HepG2 (cell line): Measurements from ENCODE around the gene ZFAND3. TPM values are rescaled to one million over a fixed set of nuclear protein-coding genes. Genes with fewer than 3 reads are reported as not detected.

Source experiments
- ATAC-seq: fragments of 200-7000 bp; cut with Tn5 transposase; 3 replicates; pipeline ENCODE4 v1.9.1; 2020; ENCODE audit warnings: mild to moderate bottlenecking, moderate library complexity
- BruUV-seq: library from RNA; stranded (reverse); fragments of 400-500 nt; replicated peaks from 2 replicates; lab custom pipeline; 2021; lab: Mats Ljungman, UMichigan
- CTCF ChIA-PET: fragments of 300-600 bp; formaldehyde crosslinking; extraction: SDS; loops from one replicate; lab custom pipeline; 2021; ENCODE audit warnings: low total read pairs, inconsistent platforms, low intra/inter-chr PET ratio; lab: Yijun Ruan, JAX
- POLR2A ChIA-PET: fragments of 350-600 bp; sonication (Branson Sonifier 250); formaldehyde crosslinking; loops from one replicate; lab custom pipeline; 2020; ENCODE audit warnings: antibody characterized with exemption, inconsistent platforms; lab: Yijun Ruan, JAX
- DNase-seq: peaks from one replicate; pipeline ENCODE4 v3.0.0-alpha.2; 2015; ENCODE audit warnings: low spot score
- FAIRE-seq: peaks from 3 replicates; lab custom pipeline; 2011; peaks lifted over from hg19 to GRCh38; lab: Jason Lieb, UNC
- H2AFZ ChIP-seq: one replicate; pipeline ENCODE4 v1.6.1; 2011; ENCODE audit warnings: low read length, inconsistent platforms
- H3K27ac ChIP-seq: fragments of 300-600 bp; 3 replicates; pipeline ENCODE4 v1.8.0; 2011; ENCODE audit warnings: mixed run types, mild to moderate bottlenecking, mixed read lengths, low read length, inconsistent platforms; ENCODE audit not compliant: insufficient read depth; ENCODE audit errors: extremely low read length
- H3K27me3 ChIP-seq, 2 experiments: fragments of 200-600 bp in 1 of 2; 2 replicates in 1 of 2; 3 replicates in 1 of 2; pipeline versions ENCODE4 v1.6.0 to v1.8.0; 2011; ENCODE audit warnings: low read length in 2 of 2, mild to moderate bottlenecking in 2 of 2, moderate library complexity in 2 of 2, inconsistent platforms in 1 of 2; ENCODE audit not compliant: insufficient read depth in 2 of 2, control insufficient read depth in 1 of 2
- H3K36me3 ChIP-seq, 2 experiments: fragments of 200-600 bp in 1 of 2; replicated peaks in 1 of 2; 2 replicates in 1 of 2; 3 replicates in 1 of 2; pipeline versions ENCODE4 v1.5.1 to v1.8.0; 2011; ENCODE audit warnings: low read length in 2 of 2, inconsistent platforms in 1 of 2; ENCODE audit not compliant: insufficient read depth in 2 of 2, control insufficient read depth in 1 of 2
- H3K4me1 ChIP-seq: 2 replicates; pipeline ENCODE4 v1.5.1; 2012; ENCODE audit warnings: low read length, inconsistent platforms; ENCODE audit not compliant: insufficient read depth
- H3K4me2 ChIP-seq: 2 replicates; pipeline ENCODE4 v1.6.0; 2011; ENCODE audit warnings: low read depth, low read length, inconsistent platforms
- H3K4me3 ChIP-seq, 3 experiments: fragments of 200-600 bp in 1 of 3; sonication (generic), shearing (Covaris generic) in 1 of 3; replicated peaks in 1 of 3; 2 replicates each; pipeline ENCODE4 v1.5.1; 2011 to 2016; ENCODE audit warnings: low read length in 3 of 3, inconsistent platforms in 2 of 3, low read depth in 2 of 3, mild to moderate bottlenecking in 2 of 3, control low read depth in 1 of 3, mixed read lengths in 1 of 3; ENCODE audit not compliant: insufficient read depth in 1 of 3
- H3K79me2 ChIP-seq: one replicate; pipeline ENCODE4 v1.6.1; 2011; ENCODE audit warnings: low read length, inconsistent platforms; ENCODE audit not compliant: insufficient read depth
- H3K9ac ChIP-seq: 2 replicates; pipeline ENCODE4 v1.6.0; 2011; ENCODE audit warnings: mild to moderate bottlenecking, low read depth, low read length, inconsistent platforms; ENCODE audit not compliant: insufficient read depth
- H3K9me3 ChIP-seq: 2 replicates; pipeline ENCODE4 v1.5.1; 2012; ENCODE audit warnings: mild to moderate bottlenecking, low read length
- H4K20me1 ChIP-seq: 2 replicates; pipeline ENCODE4 v1.6.0; 2011; ENCODE audit warnings: inconsistent platforms, mild to moderate bottlenecking, low read length, moderate library complexity; ENCODE audit not compliant: insufficient read depth
- AGO2 ChIP-seq: fragments of 200-400 bp; formaldehyde crosslinking; optimal IDR thresholded peaks from 2 replicates; pipeline ENCODE3; 2017; ENCODE audit warnings: mild to moderate bottlenecking, low read depth, low read length, moderate library complexity
- ATF7-NPFF ChIP-seq: sonication (generic); formaldehyde crosslinking; IDR thresholded peaks from 2 replicates; pipeline ENCODE4 v1.8.1; 2023; ENCODE audit warnings: mild to moderate bottlenecking, low read depth, missing genetic modification reagents, moderate library complexity
- BATF2 ChIP-seq: sonication (generic); formaldehyde crosslinking; IDR thresholded peaks from 2 replicates; pipeline ENCODE4 v1.8.0; 2022; ENCODE audit warnings: mild to moderate bottlenecking, missing genetic modification reagents, moderate library complexity
- KLF13 ChIP-seq: sonication (generic); formaldehyde crosslinking; IDR thresholded peaks from 2 replicates; pipeline ENCODE4 v1.4.0; 2020; ENCODE audit warnings: mild to moderate bottlenecking, missing genetic modification reagents
- MTA3 ChIP-seq: sonication (generic); formaldehyde crosslinking; IDR thresholded peaks from 2 replicates; pipeline ENCODE4 v1.4.0; 2020; ENCODE audit warnings: missing genetic modification reagents
- WGBS: methylation state at CpG from one replicate; pipeline ENCODE4 v1.1.6; 2017; ENCODE audit warnings: low lambda C conversion rate; 5-methylcytosine and 5-hydroxymethylcytosine counted together
- in situ Hi-C: cut with HindIII; loops from 2 replicates; pipeline ENCODE4 v1.10.0; 2017; ENCODE audit warnings: low pct_unique_long_range_greater_than_20kb; ENCODE audit not compliant: extremely low pct_ligation_motif_present
- intact Hi-C: fragments of 100-400 bp; cut with micrococcal nuclease; formaldehyde crosslinking; loops from one replicate; pipeline ENCODE4 v1.10.0; 2022; ENCODE audit not compliant: unreplicated experiment
- polyA plus RNA-seq, 8 experiments: library from polyadenylated mRNA; depleted of rRNA in 3 of 8; stranded (reverse) in 7 of 8; unstranded in 1 of 8; fragments of >200 nt; fragmentation: Illumina TruSeq in 4 of 8; extraction: Trizol in 4 of 8; gene quantifications; 2 replicates each; pipeline versions ENCODE4 v1.2.1 to v1.2.3, GENCODE V29; 2011 to 2016; ENCODE audit warnings: low read depth in 4 of 8, missing spikeins in 1 of 8, mixed read lengths in 1 of 8; ENCODE audit not compliant: insufficient read depth in 1 of 8
- total RNA-seq, 5 experiments: library from RNA; depleted of rRNA; stranded (reverse); fragments of >200 nt; fragmentation: Illumina TruSeq; extraction: Trizol; gene quantifications; 2 replicates each; pipeline ENCODE4 v1.2.3, GENCODE V29; 2016; ENCODE audit warnings: low read depth in 1 of 5
- TF ChIP-seq, protein P1 (sequence below): sonication (generic); formaldehyde crosslinking; IDR thresholded peaks from 2 replicates; pipeline ENCODE4 v1.4.0; 2020; ENCODE audit warnings: mild to moderate bottlenecking, missing genetic modification reagents

Gene ZFAND3
- total and polyA plus RNA-seq, 2 of the 13 experiments (the other 11 are each of a cell fraction or from before 2014, with no cell fraction given): 16.4 to 17.1 TPM

DNA sequence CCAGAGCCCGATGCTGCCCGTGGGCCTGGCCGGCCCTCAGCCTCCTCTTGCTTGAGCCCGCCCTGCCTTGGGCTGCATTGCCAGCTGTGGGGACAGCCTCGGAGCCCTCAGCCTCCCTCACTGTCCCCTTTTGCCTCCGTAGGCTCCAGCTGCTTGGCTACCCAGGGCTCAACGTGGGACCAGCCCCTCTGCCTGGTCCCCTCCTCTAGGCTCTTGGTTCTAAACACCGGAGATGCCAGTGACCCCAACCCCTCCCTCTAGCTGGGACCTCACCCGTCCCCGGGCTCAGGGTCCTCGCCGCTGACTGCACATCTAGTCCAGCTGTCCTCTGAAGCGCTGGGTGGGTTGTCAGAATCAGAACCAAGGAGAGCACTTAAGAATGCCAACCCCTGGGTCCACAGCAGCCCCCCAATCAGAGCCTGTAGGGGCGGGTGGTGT, 345.2 kb downstream of the ZFAND3 start:
- CTCF ChIA-PET: no interaction called here
- no peak overlapping the region for H3K27ac ChIP-seq

GRCh38 chr6:38166411-38167240, 347.1 kb downstream of the ZFAND3 start:
- no peak overlapping the region for H3K9ac ChIP-seq
- no TSS peak for BruUV-seq
- no peak overlapping the region for H3K4me2 ChIP-seq
- ChIA-PET POLR2A (no interaction called here), CTCF (no interaction called here)
- H3K79me2 ChIP-seq: no peaks in the 10 kb centered on the region
- 90% methylated on average over 32 of the region's 32 CpGs for WGBS
- no peak overlapping the region for H3K27ac ChIP-seq
- no peaks in the 10 kb centered on the region for H3K27me3 ChIP-seq
- no peak overlapping the region for H2AFZ ChIP-seq
- H3K9me3 ChIP-seq: no peaks in the 10 kb centered on the region
- intact Hi-C loops (no loop called here), in situ Hi-C loops (no loop called here)
- ATAC-seq (no peak), DNase-seq (no peak), FAIRE-seq (no peak)
- H4K20me1 ChIP-seq: no peaks in the 10 kb centered on the region
- TF ChIP-seq, protein P1, sequence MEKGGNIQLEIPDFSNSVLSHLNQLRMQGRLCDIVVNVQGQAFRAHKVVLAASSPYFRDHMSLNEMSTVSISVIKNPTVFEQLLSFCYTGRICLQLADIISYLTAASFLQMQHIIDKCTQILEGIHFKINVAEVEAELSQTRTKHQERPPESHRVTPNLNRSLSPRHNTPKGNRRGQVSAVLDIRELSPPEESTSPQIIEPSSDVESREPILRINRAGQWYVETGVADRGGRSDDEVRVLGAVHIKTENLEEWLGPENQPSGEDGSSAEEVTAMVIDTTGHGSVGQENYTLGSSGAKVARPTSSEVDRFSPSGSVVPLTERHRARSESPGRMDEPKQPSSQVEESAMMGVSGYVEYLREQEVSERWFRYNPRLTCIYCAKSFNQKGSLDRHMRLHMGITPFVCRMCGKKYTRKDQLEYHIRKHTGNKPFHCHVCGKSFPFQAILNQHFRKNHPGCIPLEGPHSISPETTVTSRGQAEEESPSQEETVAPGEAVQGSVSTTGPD (CRISPR knock-in tag): no peak
- peak; percentile 29 for TF ChIP-seq AGO2
- H3K36me3 ChIP-seq: peaks cover 0 to 3% of the 10 kb centered on the region in 2 experiments; a peak in 2 of 5 replicates
- H3K4me1 ChIP-seq: peaks cover 26% of the 10 kb centered on the region
- H3K4me3 ChIP-seq: no peak overlapping the region

More for the DNA sequence above, 345.2 kb downstream of the ZFAND3 start:
- Histone ChIP-seq H3K9ac (no peak overlapping the region), H3K9me3 (no peaks in the 10 kb centered on the region), H3K79me2 (no peaks in the 10 kb centered on the region), H3K4me2 (no peak overlapping the region), H3K4me3 (no peak overlapping the region), H2AFZ (no peak overlapping the region), H3K4me1 (peaks cover 8% of the 10 kb centered on the region), H3K27me3 (no peaks in the 10 kb centered on the region), H3K36me3 (peaks cover 0 to 3% of the 10 kb centered on the region in 2 experiments; a peak in 2 of 5 replicates), H4K20me1 (no peaks in the 10 kb centered on the region)
- POLR2A ChIA-PET: interaction anchor here (1.5 kb wide), 1 partner anchor 11 kb away, joined by 3 read pairs; no protein-coding TSS in a partner anchor
- TF ChIP-seq MTA3 (no peak), KLF13 (CRISPR knock-in tag) (no peak), BATF2 (CRISPR knock-in tag) (no peak), ATF7-NPFF (no peak), AGO2 (peak; percentile 56)
- no peak for ATAC-seq
- intact Hi-C loops: no loop called here
- no peak for DNase-seq
- no TSS peak for BruUV-seq
- FAIRE-seq: no peak
- 94% methylated on average over 14 of the region's 14 CpGs for WGBS
- in situ Hi-C loops: no loop called here
